Panc1 (cell line): ENCODE results near the gene PEX7. TPM values are rescaled to one million over a fixed set of nuclear protein-coding genes. Genes with fewer than 3 reads are reported as not detected.
A peak's percentile ranks its signal among the peaks of the same experiment; 100 is the strongest.

Experiments used
- ATAC-seq: fragments of 200-7000 bp; cut with Tn5 transposase; 2 replicates; pipeline ENCODE4 v1.9.1; 2020; ENCODE audit warnings: mild to moderate bottlenecking, moderate library complexity
- BruUV-seq: library from RNA; stranded (reverse); fragments of 400-500 nt; replicated peaks from 2 replicates; lab custom pipeline; 2021; lab: Mats Ljungman, UMichigan
- CTCF ChIA-PET: fragments of 300-600 bp; sonication (Branson Sonifier 250); formaldehyde crosslinking; loops from one replicate; lab custom pipeline; 2022; ENCODE audit warnings: antibody characterized with exemption; lab: Charles Lee
- POLR2A ChIA-PET: fragments of 300-600 bp; sonication (Branson Sonifier 250); formaldehyde crosslinking; loops from one replicate; lab custom pipeline; 2022; ENCODE audit warnings: antibody characterized with exemption; lab: Charles Lee
- DNase-seq: peaks from one replicate; pipeline ENCODE4 v3.0.0-alpha.2; 2010; ENCODE audit warnings: low read depth, low spot score
- H3K27ac ChIP-seq: 2 replicates; pipeline ENCODE4 v1.5.1; 2011; ENCODE audit warnings: mild to moderate bottlenecking, low read length, inconsistent platforms
- H3K27me3 ChIP-seq: fragments of 200-500 bp; sonication (Bioruptor generic); 2 replicates; pipeline ENCODE4 v1.6.0; 2014; ENCODE audit warnings: low read length, inconsistent platforms; ENCODE audit not compliant: control insufficient read depth, insufficient read depth
- H3K36me3 ChIP-seq: fragments of 200-500 bp; sonication (Bioruptor generic); 2 replicates; pipeline ENCODE4 v1.5.1; 2014; ENCODE audit warnings: inconsistent platforms, mild to moderate bottlenecking, low read length, moderate library complexity; ENCODE audit not compliant: control insufficient read depth, insufficient read depth
- H3K4me1 ChIP-seq: 2 replicates; pipeline ENCODE4 v1.5.1; 2011; ENCODE audit warnings: inconsistent platforms, mild to moderate bottlenecking, low read length, moderate library complexity; ENCODE audit not compliant: control insufficient read depth, insufficient read depth
- H3K4me3 ChIP-seq, 2 experiments: 2 replicates each; pipeline ENCODE4 v1.5.1; 2011 to 2012; ENCODE audit warnings: low read depth in 2 of 2, low read length in 2 of 2, mild to moderate bottlenecking in 2 of 2, inconsistent platforms in 1 of 2, moderate library complexity in 1 of 2
- H3K9me3 ChIP-seq: fragments of 200-500 bp; sonication (Bioruptor generic); 2 replicates; pipeline ENCODE4 v1.5.1; 2014; ENCODE audit warnings: low read depth, mild to moderate bottlenecking, inconsistent platforms, low read length, moderate library complexity; ENCODE audit not compliant: control insufficient read depth, insufficient read depth
- CTCF ChIP-seq: fragments of 450-650 bp; IDR thresholded peaks from 2 replicates; pipeline ENCODE4 v1.5.1; 2017; ENCODE audit warnings: mild to moderate bottlenecking
- POLR2AphosphoS5 ChIP-seq: IDR thresholded peaks from 2 replicates; pipeline ENCODE4 v1.6.1; 2012; ENCODE audit warnings: mild to moderate bottlenecking, low read depth, low read length, moderate library complexity
- REST ChIP-seq, 2 experiments: IDR thresholded peaks; 2 replicates each; pipeline ENCODE4 v1.6.1; 2011 to 2012; ENCODE audit warnings: low read depth in 2 of 2, control low read depth in 1 of 2, low read length in 1 of 2, mild to moderate bottlenecking in 1 of 2, moderate library complexity in 1 of 2; ENCODE audit not compliant: insufficient read depth in 1 of 2
- SIN3A ChIP-seq: IDR thresholded peaks from 2 replicates; pipeline ENCODE4 v1.6.1; 2012; ENCODE audit warnings: low read depth, mild to moderate bottlenecking, low read length, moderate library complexity, borderline replicate concordance; ENCODE audit not compliant: insufficient read depth
- TCF7L2 ChIP-seq: IDR thresholded peaks from 2 replicates; pipeline ENCODE4 v1.6.1; 2011; ENCODE audit warnings: mild to moderate bottlenecking, low read depth, low read length, inconsistent platforms
- in situ Hi-C: cut with HindIII; loops from 2 replicates; pipeline ENCODE4 v1.10.0; 2016; ENCODE audit warnings: low sequenced_read_pairs, low pct_unique_long_range_greater_than_20kb
- intact Hi-C: fragments of 100-400 bp; cut with micrococcal nuclease; formaldehyde crosslinking; loops from one replicate; pipeline ENCODE4 v1.10.0; 2022; ENCODE audit not compliant: unreplicated experiment
- total RNA-seq: library from RNA; stranded (reverse); gene quantifications from one replicate; pipeline ENCODE4 v1.2.1, GENCODE V29; 2021; ENCODE audit not compliant: unreplicated experiment

PEX7 gene
- total RNA-seq, 1 experiment from 2014 or later, result 8.8 TPM

GRCh38 chr6:136820561-136820960 is 1.8 kb upstream of the PEX7 start:
- TF ChIP-seq TCF7L2 (no peak), REST (IDR thresholded peaks at IDR 0.05; ENCODE audit: insufficient read depth in 1 of 2, low read depth in 2 of 2, low read length in 1 of 2) (no peak), POLR2AphosphoS5 (no peak), SIN3A (no peak), CTCF (no peak)
- ChIA-PET CTCF (interaction anchor here (0.7 kb wide), 1 partner anchor 176 kb away, joined by 3 read pairs; no protein-coding TSS in a partner anchor), POLR2A (no interaction called here)
- Histone ChIP-seq H3K36me3 (no peaks in the 10 kb centered on the region), H3K4me1 (peaks cover 3% of the 10 kb centered on the region; the same call in 1 of the 2 replicates), H3K27me3 (no peaks in the 10 kb centered on the region), H3K4me3 (no peak overlapping the region), H3K27ac (no peak overlapping the region), H3K9me3 (no peaks in the 10 kb centered on the region)
- no peak for DNase-seq
- in situ Hi-C loops, result no loop called here
- intact Hi-C loops, result no loop called here
- ATAC-seq, result no peak
- BruUV-seq, result no TSS peak

- no TSS peak for BruUV-seq
- Histone ChIP-seq H3K36me3 (0 out of 2 replicates have a peak, but pooled peaks cover 3% of the 10 kb centered on the region), H3K27me3 (no peaks in the 10 kb centered on the region), H3K27ac (peak overlapping the region; percentile 86), H3K4me3 (peak overlapping the region; percentile 74 to 78), H3K4me1 (peaks cover 3% of the 10 kb centered on the region; the same call in 1 of the 2 replicates), H3K9me3 (no peaks in the 10 kb centered on the region)
- ATAC-seq (no peak), DNase-seq (peak; percentile 17)
- in situ Hi-C loops, result no loop called here
- ChIA-PET POLR2A (interaction anchor here (0.6 kb wide), 1 partner anchor 129 kb away, joined by 5 read pairs; no protein-coding TSS in a partner anchor), CTCF (interaction anchor here (0.6 kb wide), 2 partner anchors 23 to 101 kb away, joined by 8 to 10 read pairs; no protein-coding TSS in a partner anchor)
- intact Hi-C loops, result no loop called here
- TF ChIP-seq REST (IDR thresholded peaks at IDR 0.05; ENCODE audit: insufficient read depth in 1 of 2, low read depth in 2 of 2, low read length in 1 of 2) (no peak), TCF7L2 (no peak), SIN3A (no peak), POLR2AphosphoS5 (no peak), CTCF (no peak)
Observed at GRCh38 chr6:136822046-136822375, 381 bp upstream of the PEX7 start.
